Measurements from ENCODE around the gene PCDHB9.
"Not testable (repeated sequence)": the region's sequence is repeated elsewhere in the genome, so short reads cannot be mapped to it uniquely, and the experiment has no call there.

Gene PCDHB9

GRCh38 chr5:141186897-141187512 lies at the start of gene PCDHB9:
TSS of gene PCDHB9 (plus strand) at chr5:141187161. CDS start at chr5:141187319, 158 bp downstream.
- DNase-seq = peak; percentile 52

GRCh38 chr5:141137346-141137745 lies 49.6 kb upstream of the PCDHB9 start:
- DNase-seq = not testable (repeated sequence)

- no peak for DNase-seq
Observed at GRCh38 chr5:141149812-141150211, 37.1 kb upstream of the PCDHB9 start, which contains the start of gene PCDHB6. TSS of gene PCDHB6 (plus strand) at chr5:141150057. CDS start at chr5:141150258, 201 bp downstream.

- DNase-seq = no peak
Observed at GRCh38 chr5:141150224-141150992, 36.6 kb upstream of the PCDHB9 start.

GRCh38 chr5:141150993-141151325 lies 36.0 kb upstream of the PCDHB9 start:
- no peak for DNase-seq

- DNase-seq = not testable (repeated sequence)
Observed at GRCh38 chr5:141151632-141152031, 35.3 kb upstream of the PCDHB9 start.

- DNase-seq = not testable (repeated sequence)
Observed at GRCh38 chr5:141152096-141152495, 34.9 kb upstream of the PCDHB9 start.

GRCh38 chr5:141155540-141156374 lies 31.2 kb upstream of the PCDHB9 start:
- no peak for DNase-seq

- not testable (repeated sequence) for DNase-seq
Observed at GRCh38 chr5:141157356-141157755, 29.6 kb upstream of the PCDHB9 start.

- not testable (repeated sequence) for DNase-seq
Observed at GRCh38 chr5:141157901-141158300, 29.1 kb upstream of the PCDHB9 start.

- DNase-seq = peak; percentile 26
Observed at GRCh38 chr5:141172381-141173204, 14.4 kb upstream of the PCDHB9 start, which contains the start of gene PCDHB7. TSS of gene PCDHB7 (plus strand) at chr5:141172644. CDS start at chr5:141172836, 192 bp downstream.

GRCh38 chr5:141174291-141175104 lies 12.5 kb upstream of the PCDHB9 start:
- DNase-seq = not testable (repeated sequence)

- no peak for DNase-seq
Observed at GRCh38 chr5:141175933-141176332, 11.0 kb upstream of the PCDHB9 start.

- not testable (repeated sequence) for DNase-seq
Observed at GRCh38 chr5:141177577-141178191, 9.3 kb upstream of the PCDHB9 start, which contains the start of gene PCDHB8. TSS of gene PCDHB8 (plus strand) at chr5:141177790. CDS start at chr5:141178035, 245 bp downstream.

- DNase-seq = not testable (repeated sequence)
Observed at GRCh38 chr5:141179371-141179770, 7.6 kb upstream of the PCDHB9 start.

GRCh38 chr5:141179876-141180275 lies 7.1 kb upstream of the PCDHB9 start:
- DNase-seq = not testable (repeated sequence)

GRCh38 chr5:141180313-141180712 lies 6.6 kb upstream of the PCDHB9 start:
- DNase-seq = no peak

- peak; percentile 50 for DNase-seq
Observed at GRCh38 chr5:141182248-141182647, 4.7 kb upstream of the PCDHB9 start, which contains the start of gene PCDHB16. TSS of gene PCDHB16 (plus strand) at chr5:141182387. CDS start at chr5:141182560, 173 bp downstream.

- DNase-seq = not testable (repeated sequence)
Observed at GRCh38 chr5:141184117-141184855, 2.7 kb upstream of the PCDHB9 start.

- DNase-seq = not testable (repeated sequence)
Observed at GRCh38 chr5:141188682-141189081, 1.7 kb downstream of the PCDHB9 start.
